Measurements from ENCODE around the gene SPINDOC.

SPINDOC gene

GRCh38 chr11:63870351-63871140 lies 57.3 kb downstream of the SPINDOC start:
- TF ChIP-seq GATA2 (IDR thresholded peaks at IDR 0.05; ENCODE audit: low read depth, low read length): no peak
- no peak for TF ChIP-seq GATA3 (IDR thresholded peaks at IDR 0.05; ENCODE audit: low read depth, low read length)

- no peak for TF ChIP-seq GATA3 (IDR thresholded peaks at IDR 0.05; ENCODE audit: low read depth, low read length)
- no peak for TF ChIP-seq GATA2 (IDR thresholded peaks at IDR 0.05; ENCODE audit: low read depth, low read length)
Observed at GRCh38 chr11:63871962-63872799, 58.9 kb downstream of the SPINDOC start.

- TF ChIP-seq GATA2 (IDR thresholded peaks at IDR 0.05; ENCODE audit: low read depth, low read length) (no peak), GATA3 (IDR thresholded peaks at IDR 0.05; ENCODE audit: low read depth, low read length) (no peak)
Observed at GRCh38 chr11:63872800-63873197, 59.5 kb downstream of the SPINDOC start.

GRCh38 chr11:63873311-63873710 lies 60.1 kb downstream of the SPINDOC start:
- no peak for TF ChIP-seq GATA3 (IDR thresholded peaks at IDR 0.05; ENCODE audit: low read depth, low read length)
- no peak for TF ChIP-seq GATA2 (IDR thresholded peaks at IDR 0.05; ENCODE audit: low read depth, low read length)

GRCh38 chr11:63874511-63874910 lies 61.3 kb downstream of the SPINDOC start:
- TF ChIP-seq GATA3 (IDR thresholded peaks at IDR 0.05; ENCODE audit: low read depth, low read length) (no peak), GATA2 (IDR thresholded peaks at IDR 0.05; ENCODE audit: low read depth, low read length) (no peak)

GRCh38 chr11:63875506-63876065 lies 62.3 kb downstream of the SPINDOC start:
- TF ChIP-seq GATA2 (IDR thresholded peaks at IDR 0.05; ENCODE audit: low read depth, low read length): no peak
- no peak for TF ChIP-seq GATA3 (IDR thresholded peaks at IDR 0.05; ENCODE audit: low read depth, low read length)

- TF ChIP-seq GATA3 (IDR thresholded peaks at IDR 0.05; ENCODE audit: low read depth, low read length) (no peak), GATA2 (IDR thresholded peaks at IDR 0.05; ENCODE audit: low read depth, low read length) (no peak)
Observed at GRCh38 chr11:63876616-63877015, 63.4 kb downstream of the SPINDOC start.
